Activated B cell treated with CpG ODN at 0.5 μM for 24 hours (primary cell): Measurements from ENCODE around the gene GSTO1. TPM values are rescaled to one million over a fixed set of nuclear protein-coding genes. Genes with fewer than 3 reads are reported as not detected.

Experiments used
- ATAC-seq: fragments of 200-7000 bp; cut with Tn5 transposase; one replicate; pipeline ENCODE4 v1.10.0; 2021; ENCODE audit warnings: low read depth, mild to moderate bottlenecking, moderate library complexity
- CTCF ChIA-PET: fragments of 350-600 bp; sonication (Branson Sonifier 250); formaldehyde crosslinking; loops from one replicate; lab custom pipeline; 2021; ENCODE audit warnings: antibody characterized with exemption; lab: Charles Lee
- POLR2A ChIA-PET: fragments of 350-600 bp; sonication (Branson Sonifier 250); formaldehyde crosslinking; loops from one replicate; lab custom pipeline; 2021; ENCODE audit warnings: antibody characterized with exemption; lab: Charles Lee
- DNase-seq: peaks from one replicate; pipeline ENCODE4 v3.0.0; 2022
- H3K27ac Mint-ChIP-seq: one replicate; pipeline ENCODE4 v1.8.0; 2020; ENCODE audit warnings: mixed read lengths
- H3K27me3 Mint-ChIP-seq: one replicate; pipeline ENCODE4 v1.8.0; 2021; ENCODE audit warnings: mixed read lengths
- H3K36me3 Mint-ChIP-seq: one replicate; pipeline ENCODE4 v1.8.0; 2021; ENCODE audit warnings: low read depth, mixed read lengths
- H3K4me1 Mint-ChIP-seq: one replicate; pipeline ENCODE4 v1.8.0; 2021; ENCODE audit warnings: mixed read lengths
- H3K4me3 Mint-ChIP-seq: one replicate; pipeline ENCODE4 v1.8.0; 2020; ENCODE audit warnings: mild to moderate bottlenecking, mixed read lengths
- H3K9me3 Mint-ChIP-seq: one replicate; pipeline ENCODE4 v1.8.0; 2020; ENCODE audit warnings: mixed read lengths
- intact Hi-C: fragments of 100-400 bp; cut with micrococcal nuclease; formaldehyde crosslinking; loops from one replicate; pipeline ENCODE4 v1.15.1; 2024
- total RNA-seq: library from RNA; stranded (reverse); gene quantifications from 2 replicates; pipeline ENCODE4 v1.2.3, GENCODE V29; 2022
- TF ChIP-seq, protein P1 (sequence below): fragments of 200-600 bp; IDR thresholded peaks from one replicate; pipeline ENCODE4 v1.8.0; 2022; ENCODE audit warnings: antibody characterized with exemption, mild to moderate bottlenecking

The GSTO1 gene
- 43.0 and 55.9 TPM in 2 replicates for total RNA-seq

DNA sequence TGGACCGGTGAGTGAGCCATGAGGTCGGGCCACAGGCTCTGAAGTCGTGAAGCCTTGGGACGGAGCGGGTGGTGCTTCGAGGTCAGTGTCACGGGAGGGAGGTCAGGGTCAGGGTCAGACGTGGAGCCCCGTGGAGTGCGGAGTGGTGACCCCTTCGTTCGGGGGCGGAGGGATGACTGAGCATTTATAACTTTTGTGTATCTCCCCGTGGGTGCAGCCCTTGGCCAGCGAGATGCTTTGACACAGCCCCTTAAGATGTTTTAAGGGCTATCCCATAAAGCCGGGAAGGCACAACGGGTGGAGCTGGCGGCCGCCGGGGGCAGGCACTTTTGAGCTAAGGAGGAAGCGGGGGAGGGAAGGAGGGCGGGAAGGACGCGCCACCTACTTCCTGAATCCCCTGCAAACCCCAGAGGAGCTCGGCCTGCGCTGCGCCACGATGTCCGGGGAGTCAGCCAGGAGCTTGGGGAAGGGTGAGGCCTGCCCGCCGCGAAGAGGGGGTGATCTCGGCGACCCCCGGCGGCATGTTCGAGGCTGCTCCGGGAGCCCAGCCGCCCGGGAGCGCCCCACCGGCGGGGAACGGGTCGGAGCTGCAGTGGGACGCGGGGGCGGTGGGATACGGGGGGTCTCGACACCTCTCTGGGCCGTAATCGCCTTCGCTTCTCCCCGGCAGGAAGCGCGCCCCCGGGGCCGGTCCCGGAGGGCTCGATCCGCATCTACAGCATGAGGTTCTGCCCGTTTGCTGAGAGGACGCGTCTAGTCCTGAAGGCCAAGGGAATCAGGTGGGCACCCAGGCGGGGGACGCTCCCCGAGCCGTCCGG lies at the start of gene GSTO1:
GSTO1 (plus strand) TSS at position 400 of the 818 bp plus-strand sequence; CDS start at position 437, 37 bp downstream.
- Mint-ChIP-seq H3K4me1 (peaks cover 37% of the 10 kb centered on the region), H3K4me3 (peak within 1 kb of the TSS; percentile 93), H3K9me3 (no peaks in the 10 kb centered on the region), H3K36me3 (peaks cover 31% of the 10 kb centered on the region), H3K27me3 (peaks cover 8% of the 10 kb centered on the region), H3K27ac (peak within 1 kb of the TSS; percentile 88)
- intact Hi-C loops = loop anchor here (1.0 kb wide), 2 partner anchors 15 to 22 kb away; partner anchors contain the start of genes CFAP43 and GSTO2
- ChIA-PET CTCF (interaction anchor here (0.6 to 4.9 kb wide), 6 partner anchors 19 to 369 kb away, joined by 3 to 23 read pairs (median 4); no protein-coding TSS in a partner anchor), POLR2A (interaction anchor here (0.8 to 5.1 kb wide), 7 partner anchors 8 to 133 kb away, joined by 3 to 45 read pairs (median 4); partner anchors contain the start of genes GSTO2 and SFR1)
- ATAC-seq (peak; percentile 84), DNase-seq (peak; percentile 44)
- TF ChIP-seq, protein P1, sequence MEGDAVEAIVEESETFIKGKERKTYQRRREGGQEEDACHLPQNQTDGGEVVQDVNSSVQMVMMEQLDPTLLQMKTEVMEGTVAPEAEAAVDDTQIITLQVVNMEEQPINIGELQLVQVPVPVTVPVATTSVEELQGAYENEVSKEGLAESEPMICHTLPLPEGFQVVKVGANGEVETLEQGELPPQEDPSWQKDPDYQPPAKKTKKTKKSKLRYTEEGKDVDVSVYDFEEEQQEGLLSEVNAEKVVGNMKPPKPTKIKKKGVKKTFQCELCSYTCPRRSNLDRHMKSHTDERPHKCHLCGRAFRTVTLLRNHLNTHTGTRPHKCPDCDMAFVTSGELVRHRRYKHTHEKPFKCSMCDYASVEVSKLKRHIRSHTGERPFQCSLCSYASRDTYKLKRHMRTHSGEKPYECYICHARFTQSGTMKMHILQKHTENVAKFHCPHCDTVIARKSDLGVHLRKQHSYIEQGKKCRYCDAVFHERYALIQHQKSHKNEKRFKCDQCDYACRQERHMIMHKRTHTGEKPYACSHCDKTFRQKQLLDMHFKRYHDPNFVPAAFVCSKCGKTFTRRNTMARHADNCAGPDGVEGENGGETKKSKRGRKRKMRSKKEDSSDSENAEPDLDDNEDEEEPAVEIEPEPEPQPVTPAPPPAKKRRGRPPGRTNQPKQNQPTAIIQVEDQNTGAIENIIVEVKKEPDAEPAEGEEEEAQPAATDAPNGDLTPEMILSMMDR = no peak

DNA sequence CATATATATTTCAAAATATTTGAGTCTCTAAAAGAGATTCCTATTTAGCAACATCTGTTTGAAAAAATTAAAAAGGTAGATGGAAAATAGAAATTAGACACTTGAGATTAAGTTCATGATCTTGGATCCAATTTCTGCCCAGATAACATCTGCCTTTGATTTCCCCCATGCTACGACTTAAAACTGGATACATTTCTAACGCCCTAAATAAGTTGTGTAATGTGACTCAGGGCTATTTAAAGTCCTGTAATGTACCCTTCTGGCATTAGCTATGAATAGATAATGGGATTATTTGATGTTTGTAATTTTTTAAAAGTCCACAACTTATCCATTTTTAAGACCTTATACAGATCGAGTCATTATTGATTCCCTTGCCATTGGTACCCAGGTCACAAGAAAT lies 46.0 kb upstream of the GSTO1 start:
- Mint-ChIP-seq H3K9me3 (no peaks in the 10 kb centered on the region), H3K27me3 (peaks cover 24% of the 10 kb centered on the region), H3K27ac (no peak overlapping the region), H3K4me1 (no peaks in the 10 kb centered on the region), H3K4me3 (no peak overlapping the region), H3K36me3 (no peaks in the 10 kb centered on the region)
- intact Hi-C loops = loop anchor here (1.0 to 5.0 kb wide), 3 partner anchors 161 to 495 kb away; no protein-coding TSS in a partner anchor
- no peak for DNase-seq
- POLR2A ChIA-PET = no interaction called here
- TF ChIP-seq, protein P1 = no peak
- CTCF ChIA-PET = no interaction called here
- ATAC-seq = no peak

DNA sequence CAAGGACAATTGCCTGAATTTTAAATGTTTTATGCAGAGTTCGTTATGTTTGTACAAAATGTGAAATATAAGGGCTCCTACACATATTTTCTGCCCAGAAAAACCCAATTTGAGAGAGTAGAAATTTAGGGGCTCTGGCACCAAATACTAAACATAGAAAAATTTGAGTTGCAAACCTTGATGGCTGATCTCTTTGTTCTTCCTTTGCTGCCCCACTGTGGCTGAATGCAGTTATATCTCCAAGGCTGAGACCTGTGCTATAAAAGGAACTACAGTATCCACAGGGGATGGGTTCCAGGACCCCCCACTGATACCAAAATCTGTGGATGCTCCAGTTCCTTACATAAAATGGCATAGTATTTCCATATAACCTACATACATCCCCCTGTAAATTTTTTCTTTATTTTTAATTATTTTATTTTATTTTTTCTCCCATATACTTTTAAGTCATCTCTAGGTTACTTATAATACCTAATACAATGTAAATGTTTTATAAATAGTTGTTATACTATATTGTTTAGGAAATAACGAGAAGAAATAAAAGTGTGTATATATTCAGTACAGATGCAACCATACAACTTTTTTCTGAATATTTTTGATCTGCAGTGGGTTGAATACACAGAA lies 45.0 kb upstream of the GSTO1 start:
- no peak overlapping the region for H3K27ac Mint-ChIP-seq
- no peaks in the 10 kb centered on the region for H3K36me3 Mint-ChIP-seq
- H3K4me3 Mint-ChIP-seq = no peak overlapping the region
- no peaks in the 10 kb centered on the region for H3K9me3 Mint-ChIP-seq
- TF ChIP-seq, protein P1 = no peak
- H3K27me3 Mint-ChIP-seq = peaks cover 24% of the 10 kb centered on the region
- H3K4me1 Mint-ChIP-seq = no peaks in the 10 kb centered on the region
- intact Hi-C loops = loop anchor here (1.0 to 5.0 kb wide), 3 partner anchors 162 to 496 kb away; no protein-coding TSS in a partner anchor
- ChIA-PET POLR2A (no interaction called here), CTCF (interaction anchor here (1.9 kb wide), 1 partner anchor 322 kb away, joined by 14 read pairs; no protein-coding TSS in a partner anchor)
- ATAC-seq = no peak
- no peak for DNase-seq

DNA sequence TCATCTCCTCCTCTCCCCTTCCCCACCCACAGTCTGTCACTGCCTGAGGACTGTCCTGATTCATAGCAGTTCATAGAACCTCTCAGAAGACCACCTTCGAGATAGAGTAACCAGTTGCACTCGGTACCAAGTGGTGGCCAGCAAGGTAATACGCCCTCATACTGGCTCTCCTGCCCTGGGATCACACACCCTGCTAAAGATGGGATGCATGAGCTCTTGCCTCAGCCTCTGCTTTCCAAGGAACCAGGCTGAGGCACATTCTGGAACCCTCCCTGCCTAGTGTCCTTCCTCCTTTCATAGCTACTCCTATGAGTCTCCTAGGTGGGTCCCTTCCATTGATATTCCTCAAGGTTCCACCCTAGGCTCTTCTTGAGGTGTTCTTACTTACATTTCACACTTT lies 38.1 kb upstream of the GSTO1 start:
- TF ChIP-seq, protein P1 = no peak
- no peak for ATAC-seq
- intact Hi-C loops = no loop called here
- no peaks in the 10 kb centered on the region for H3K36me3 Mint-ChIP-seq
- POLR2A ChIA-PET = no interaction called here
- no peak for DNase-seq
- H3K4me3 Mint-ChIP-seq = no peak overlapping the region
- no peak overlapping the region for H3K27ac Mint-ChIP-seq
- CTCF ChIA-PET = no interaction called here
- no peaks in the 10 kb centered on the region for H3K9me3 Mint-ChIP-seq
- H3K4me1 Mint-ChIP-seq = no peaks in the 10 kb centered on the region
- peaks cover 15% of the 10 kb centered on the region for H3K27me3 Mint-ChIP-seq

DNA sequence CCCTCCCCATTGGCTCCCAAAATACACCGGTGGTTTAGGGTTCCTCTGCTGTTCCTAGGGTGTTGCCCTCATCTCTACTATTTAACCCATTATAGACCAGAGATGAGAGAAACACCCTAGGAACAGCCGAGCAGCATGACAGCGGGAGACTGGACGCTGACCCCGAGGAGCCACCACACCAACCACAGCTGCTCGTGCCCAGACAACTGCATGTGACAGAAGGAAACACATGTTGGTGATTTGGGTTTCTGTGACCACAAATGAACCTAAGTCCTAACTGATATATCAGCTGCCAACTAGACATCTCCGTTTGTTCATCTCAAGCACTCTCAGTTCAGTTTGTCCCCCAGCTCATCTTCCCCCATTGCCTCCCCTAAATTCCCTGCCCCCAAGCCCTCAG lies 35.9 kb upstream of the GSTO1 start:
- no peak overlapping the region for H3K4me3 Mint-ChIP-seq
- intact Hi-C loops = no loop called here
- peaks cover 16% of the 10 kb centered on the region for H3K27me3 Mint-ChIP-seq
- ChIA-PET POLR2A (no interaction called here), CTCF (no interaction called here)
- no peak for DNase-seq
- H3K36me3 Mint-ChIP-seq = no peaks in the 10 kb centered on the region
- H3K9me3 Mint-ChIP-seq = no peaks in the 10 kb centered on the region
- TF ChIP-seq, protein P1 = no peak
- no peak for ATAC-seq
- no peaks in the 10 kb centered on the region for H3K4me1 Mint-ChIP-seq
- H3K27ac Mint-ChIP-seq = no peak overlapping the region
